Smooth muscle cell (in vitro differentiated cells): Measurements from ENCODE around the gene LSAMP. TPM values are rescaled to one million over a fixed set of nuclear protein-coding genes. Genes with fewer than 3 reads are reported as not detected.

Source experiments
- DNase-seq: peaks from one replicate; lab custom pipeline; 2025; ENCODE audit not compliant: unreplicated experiment; lab: John Stamatoyannopoulos, UW
- H2AFZ ChIP-seq: fragments of 200-600 bp; sonication (generic); 2 replicates; pipeline ENCODE4 v1.6.0; 2016; ENCODE audit warnings: antibody characterized with exemption, low read depth, mild to moderate bottlenecking
- H3F3A ChIP-seq: fragments of 200-600 bp; sonication (generic); 2 replicates; pipeline ENCODE4 v1.6.0; 2017; ENCODE audit warnings: antibody characterized with exemption, low read depth
- H3K27ac ChIP-seq: fragments of 200-600 bp; sonication (generic); 2 replicates; pipeline ENCODE4 v1.5.1; 2016; ENCODE audit warnings: low read depth, mild to moderate bottlenecking
- H3K27me3 ChIP-seq: fragments of 200-600 bp; sonication (generic); 2 replicates; pipeline ENCODE4 v1.6.1; 2016; ENCODE audit warnings: low read depth, mild to moderate bottlenecking
- H3K36me3 ChIP-seq: fragments of 200-600 bp; sonication (generic); 2 replicates; pipeline ENCODE4 v1.5.1; 2016; ENCODE audit warnings: low read depth
- H3K4me1 ChIP-seq: fragments of 200-600 bp; sonication (generic); 2 replicates; pipeline ENCODE4 v1.5.1; 2016; ENCODE audit warnings: low read depth
- H3K4me2 ChIP-seq: fragments of 200-600 bp; sonication (generic); 2 replicates; pipeline ENCODE4 v1.6.0; 2016; ENCODE audit warnings: mild to moderate bottlenecking
- H3K4me3 ChIP-seq: fragments of 200-600 bp; sonication (generic); 2 replicates; pipeline ENCODE4 v1.5.1; 2016; ENCODE audit warnings: mild to moderate bottlenecking
- H3K79me2 ChIP-seq: fragments of 200-600 bp; sonication (generic); 2 replicates; pipeline ENCODE4 v1.6.0; 2016; ENCODE audit warnings: low read depth, mild to moderate bottlenecking
- H3K9ac ChIP-seq: fragments of 200-600 bp; sonication (generic); 2 replicates; pipeline ENCODE4 v1.6.0; 2016; ENCODE audit warnings: low read depth
- H3K9me3 ChIP-seq: fragments of 200-600 bp; sonication (generic); replicated peaks from 2 replicates; pipeline ENCODE4 v1.5.1; 2016; ENCODE audit warnings: low read depth
- H4K20me1 ChIP-seq: fragments of 200-600 bp; sonication (generic); 2 replicates; pipeline ENCODE4 v1.6.0; 2016; ENCODE audit warnings: low read depth
- CTCF ChIP-seq: fragments of 200-600 bp; sonication (generic); IDR thresholded peaks from 2 replicates; pipeline ENCODE4 v1.5.1; 2017; ENCODE audit warnings: borderline replicate concordance, mild to moderate bottlenecking, antibody characterized with exemption; ENCODE audit not compliant: insufficient read depth, poor library complexity, severe bottlenecking
- WGBS: methylation state at CpG from one replicate; pipeline ENCODE4 v1.1.7; 2016; ENCODE audit warnings: low lambda C conversion rate; 5-methylcytosine and 5-hydroxymethylcytosine counted together
- polyA plus RNA-seq: library from polyadenylated mRNA; unstranded; fragments of >200 nt; fragmentation: Nextera tagmentation; extraction: Ambion mirVana; gene quantifications from 2 replicates; pipeline ENCODE4 v1.2.1, GENCODE V29; 2016
- total RNA-seq: library from RNA; depleted of rRNA; stranded (reverse); fragments of >200 nt; gene quantifications from 2 replicates; pipeline ENCODE4 v1.2.3, GENCODE V29; 2014

Gene LSAMP
- total and polyA plus RNA-seq, 2 experiments from 2014 or later: 11.2 to 13.6 TPM

GRCh38 chr3:116200956-116201690 is 244.2 kb downstream of the LSAMP start:
- no peaks in the 10 kb centered on the region for H3F3A ChIP-seq
- H3K79me2 ChIP-seq: no peaks in the 10 kb centered on the region
- no peaks in the 10 kb centered on the region for H4K20me1 ChIP-seq
- H2AFZ ChIP-seq: no peak overlapping the region
- H3K4me2 ChIP-seq: no peak overlapping the region
- DNase-seq: no peak
- no peak overlapping the region for H3K4me3 ChIP-seq
- no peak overlapping the region for H3K9ac ChIP-seq
- TF ChIP-seq CTCF: no peak
- H3K4me1 ChIP-seq: peaks cover 3% of the 10 kb centered on the region
- H3K9me3 ChIP-seq: no peaks in the 10 kb centered on the region
- no peak overlapping the region for H3K27ac ChIP-seq
- 89% methylated on average over 5 of the region's 5 CpGs for WGBS
- H3K27me3 ChIP-seq: no peaks in the 10 kb centered on the region
- no peaks in the 10 kb centered on the region for H3K36me3 ChIP-seq

GRCh38 chr3:116199063-116199462 is 246.2 kb downstream of the LSAMP start:
- Histone ChIP-seq H3K27ac (no peak overlapping the region), H4K20me1 (no peaks in the 10 kb centered on the region), H3K9ac (no peak overlapping the region), H3K27me3 (no peaks in the 10 kb centered on the region), H3K4me2 (no peak overlapping the region), H3K9me3 (no peaks in the 10 kb centered on the region), H3F3A (no peaks in the 10 kb centered on the region), H3K36me3 (no peaks in the 10 kb centered on the region), H3K4me1 (peaks cover 3% of the 10 kb centered on the region), H3K79me2 (no peaks in the 10 kb centered on the region), H2AFZ (no peak overlapping the region), H3K4me3 (no peak overlapping the region)
- no peak for TF ChIP-seq CTCF
- WGBS: 82% methylated on average over 2 of the region's 2 CpGs
- no peak for DNase-seq

DNA sequence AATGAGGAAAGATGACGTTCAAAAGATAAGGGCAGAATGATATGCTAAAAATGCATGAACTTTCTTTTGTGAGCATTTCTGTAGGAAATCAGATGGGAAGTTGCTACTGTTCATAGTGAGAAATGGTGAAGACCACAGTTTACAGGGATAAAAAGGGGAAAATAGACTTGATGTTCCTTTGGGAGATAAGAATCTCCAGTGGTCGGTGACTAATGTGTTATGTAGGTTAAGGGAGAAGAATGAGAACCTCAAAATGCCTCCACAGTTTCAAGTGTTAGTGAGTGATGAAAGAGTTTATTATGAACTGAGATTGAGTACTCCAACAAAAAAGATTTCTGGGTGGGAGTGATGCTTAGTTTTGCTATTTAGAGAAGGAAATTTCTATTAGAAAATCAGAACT is 247.2 kb downstream of the LSAMP start:
- no peaks in the 10 kb centered on the region for H3K9me3 ChIP-seq
- H3K27me3 ChIP-seq: no peaks in the 10 kb centered on the region
- 37% methylated on average over 2 of the region's 2 CpGs for WGBS
- TF ChIP-seq CTCF: no peak
- no peaks in the 10 kb centered on the region for H3K79me2 ChIP-seq
- H3K36me3 ChIP-seq: no peaks in the 10 kb centered on the region
- H2AFZ ChIP-seq: no peak overlapping the region
- no peaks in the 10 kb centered on the region for H3F3A ChIP-seq
- no peak overlapping the region for H3K4me3 ChIP-seq
- no peak for DNase-seq
- no peak overlapping the region for H3K27ac ChIP-seq
- peaks cover 3% of the 10 kb centered on the region for H3K4me1 ChIP-seq
- no peaks in the 10 kb centered on the region for H4K20me1 ChIP-seq
- H3K4me2 ChIP-seq: no peak overlapping the region
- H3K9ac ChIP-seq: no peak overlapping the region

GRCh38 chr3:116192464-116192863 is 252.8 kb downstream of the LSAMP start:
- no peak for TF ChIP-seq CTCF
- H3K9me3 ChIP-seq: no peaks in the 10 kb centered on the region
- no peaks in the 10 kb centered on the region for H3F3A ChIP-seq
- H3K4me3 ChIP-seq: no peak overlapping the region
- no peaks in the 10 kb centered on the region for H3K27me3 ChIP-seq
- 91% methylated on average over 1 of the region's 1 CpG for WGBS
- H3K4me1 ChIP-seq: no peaks in the 10 kb centered on the region
- no peak overlapping the region for H3K4me2 ChIP-seq
- H3K9ac ChIP-seq: no peak overlapping the region
- no peaks in the 10 kb centered on the region for H3K79me2 ChIP-seq
- H2AFZ ChIP-seq: no peak overlapping the region
- H3K36me3 ChIP-seq: no peaks in the 10 kb centered on the region
- DNase-seq: no peak
- no peak overlapping the region for H3K27ac ChIP-seq
- H4K20me1 ChIP-seq: no peaks in the 10 kb centered on the region
